ENCODE data around the gene ANXA2. TPM values are rescaled to one million over a fixed set of nuclear protein-coding genes. Genes with fewer than 3 reads are reported as not detected.

The ANXA2 gene
- total and polyA plus RNA-seq, 9 donors: 118 to 910 (median 237) TPM

DNA sequence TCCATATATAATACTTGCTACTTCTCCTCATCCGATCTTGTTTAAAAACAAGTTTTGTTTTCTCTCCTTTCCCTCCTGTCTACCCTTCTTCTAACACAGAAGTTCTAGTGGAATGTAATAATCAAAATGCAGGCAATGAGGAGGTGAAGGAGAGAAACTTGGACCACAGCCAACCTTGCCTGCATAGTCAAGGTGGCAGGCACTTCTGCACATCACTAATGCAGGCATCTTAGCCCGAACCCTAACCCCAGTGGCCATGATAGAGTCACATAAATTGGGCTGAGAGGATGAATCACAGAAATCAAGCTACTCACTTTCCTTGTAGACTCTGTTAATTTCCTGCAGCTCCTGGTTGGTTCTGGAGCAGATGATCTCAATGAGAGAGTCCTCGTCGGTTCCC is 41.0 kb downstream of the ANXA2 start:
- TF ChIP-seq EP300 (IDR thresholded peaks at IDR 0.05) (no peak), POLR2A (IDR thresholded peaks at IDR 0.05) (no peak)
- TF ChIP-seq, protein P1, sequence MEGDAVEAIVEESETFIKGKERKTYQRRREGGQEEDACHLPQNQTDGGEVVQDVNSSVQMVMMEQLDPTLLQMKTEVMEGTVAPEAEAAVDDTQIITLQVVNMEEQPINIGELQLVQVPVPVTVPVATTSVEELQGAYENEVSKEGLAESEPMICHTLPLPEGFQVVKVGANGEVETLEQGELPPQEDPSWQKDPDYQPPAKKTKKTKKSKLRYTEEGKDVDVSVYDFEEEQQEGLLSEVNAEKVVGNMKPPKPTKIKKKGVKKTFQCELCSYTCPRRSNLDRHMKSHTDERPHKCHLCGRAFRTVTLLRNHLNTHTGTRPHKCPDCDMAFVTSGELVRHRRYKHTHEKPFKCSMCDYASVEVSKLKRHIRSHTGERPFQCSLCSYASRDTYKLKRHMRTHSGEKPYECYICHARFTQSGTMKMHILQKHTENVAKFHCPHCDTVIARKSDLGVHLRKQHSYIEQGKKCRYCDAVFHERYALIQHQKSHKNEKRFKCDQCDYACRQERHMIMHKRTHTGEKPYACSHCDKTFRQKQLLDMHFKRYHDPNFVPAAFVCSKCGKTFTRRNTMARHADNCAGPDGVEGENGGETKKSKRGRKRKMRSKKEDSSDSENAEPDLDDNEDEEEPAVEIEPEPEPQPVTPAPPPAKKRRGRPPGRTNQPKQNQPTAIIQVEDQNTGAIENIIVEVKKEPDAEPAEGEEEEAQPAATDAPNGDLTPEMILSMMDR (IDR thresholded peaks at IDR 0.05): no peak
- no peak for DNase-seq
- no peak overlapping the region for H3K4me3 ChIP-seq
- no peak overlapping the region for H3K27ac ChIP-seq
- no peaks in the 10 kb centered on the region for H3K9me3 ChIP-seq
- H3K27me3 ChIP-seq: no peaks in the 10 kb centered on the region
- H3K4me1 ChIP-seq (ENCODE audit: insufficient read depth): peaks cover 2% of the 10 kb centered on the region
- H3K36me3 ChIP-seq: no peaks in the 10 kb centered on the region
- intact Hi-C loops (cut with DNase I): loop anchor here in 2 of 4 donors (10.0 kb wide), 1 partner anchor 88 kb away; no protein-coding TSS in a partner anchor
- WGBS, 3 donors: 80 to 90% (median 86%) methylated on average over 4 of the region's 4 CpGs

DNA sequence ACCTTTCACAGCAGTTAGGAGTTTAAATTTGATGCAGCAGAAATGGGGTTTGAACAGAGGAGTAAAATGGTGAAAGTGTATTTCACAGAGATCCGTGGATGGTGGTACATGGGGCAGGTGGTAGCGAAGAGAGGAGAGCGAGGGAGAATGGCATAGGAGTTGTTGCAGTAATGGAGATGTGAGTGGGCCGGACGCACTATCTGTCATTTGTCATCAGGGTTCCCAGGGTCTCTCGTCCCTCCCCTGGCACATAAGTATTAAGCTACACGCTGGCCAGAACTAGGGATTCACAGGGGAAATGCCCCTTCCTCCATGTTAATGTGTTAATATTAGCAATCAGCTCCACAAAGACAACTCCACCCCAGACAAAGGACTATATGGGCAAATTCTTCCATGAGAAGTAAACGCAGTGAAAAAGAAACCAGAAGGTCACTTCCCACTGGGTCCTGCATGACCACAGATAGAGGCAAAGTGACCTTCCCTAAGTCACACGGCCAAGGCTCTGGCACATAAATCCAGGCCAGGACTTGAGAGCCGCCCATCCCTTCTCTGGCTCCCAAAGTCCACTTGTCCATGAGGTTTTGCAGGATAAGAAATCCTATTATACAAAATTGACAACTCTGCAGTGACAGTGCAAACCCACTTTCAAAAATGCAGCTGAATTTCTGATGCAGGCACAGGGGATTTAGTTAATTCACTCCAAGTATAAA is 42.5 kb downstream of the ANXA2 start:
- no peak for DNase-seq
- 85 to 90% (median 89%) methylated on average over 10 of the region's 10 CpGs for WGBS, 3 donors
- H3K4me1 ChIP-seq (ENCODE audit: insufficient read depth): no peaks in the 10 kb centered on the region
- intact Hi-C loops (cut with DNase I): loop anchor here in 2 of 4 donors (10.0 kb wide), 1 partner anchor 89 kb away; no protein-coding TSS in a partner anchor
- H3K4me3 ChIP-seq: no peak overlapping the region
- no peak overlapping the region for H3K27ac ChIP-seq
- no peak for TF ChIP-seq EP300 (IDR thresholded peaks at IDR 0.05)
- TF ChIP-seq, protein P1 (IDR thresholded peaks at IDR 0.05): no peak
- no peak for TF ChIP-seq POLR2A (IDR thresholded peaks at IDR 0.05)
- no peaks in the 10 kb centered on the region for H3K9me3 ChIP-seq
- no peaks in the 10 kb centered on the region for H3K36me3 ChIP-seq
- H3K27me3 ChIP-seq: no peaks in the 10 kb centered on the region

DNA sequence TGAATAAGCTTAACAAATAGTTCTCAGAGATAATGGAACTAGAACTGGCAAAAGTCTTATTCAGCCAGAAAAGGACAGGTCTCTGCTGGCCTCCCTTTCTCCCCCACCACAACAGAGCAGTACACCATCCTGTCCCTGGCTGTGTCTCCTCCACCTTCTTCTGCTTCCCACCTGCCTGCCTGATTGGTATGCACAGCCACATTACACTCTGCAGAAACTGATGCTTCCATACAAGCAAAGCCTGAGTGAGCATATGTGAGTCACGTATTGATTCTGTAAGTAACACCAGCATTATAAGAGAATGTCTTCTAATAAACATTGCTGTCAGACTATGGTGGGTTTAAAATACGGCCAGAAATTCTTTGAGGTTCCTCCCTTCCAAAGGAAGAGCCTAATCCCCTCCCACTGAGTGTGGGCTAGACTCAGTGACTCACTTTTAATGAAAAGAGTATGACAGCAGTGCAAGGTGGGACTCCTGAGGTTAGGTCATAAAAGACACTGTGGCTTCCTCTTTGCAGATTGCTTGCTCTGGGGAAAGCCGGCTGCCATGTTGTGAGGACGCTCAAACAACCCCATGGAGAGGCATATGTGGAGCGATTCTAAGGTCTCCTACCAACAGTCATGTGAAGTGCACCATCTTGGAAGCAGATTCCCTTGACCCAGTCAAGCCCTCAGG is 44.4 kb downstream of the ANXA2 start:
- WGBS, 3 donors: 54 to 59% (median 55%) methylated on average over 5 of the region's 5 CpGs
- Histone ChIP-seq H3K9me3 (no peaks in the 10 kb centered on the region), H3K27me3 (no peaks in the 10 kb centered on the region), H3K4me3 (no peak overlapping the region), H3K4me1 (ENCODE audit: insufficient read depth) (no peaks in the 10 kb centered on the region), H3K36me3 (no peaks in the 10 kb centered on the region), H3K27ac (no peak overlapping the region)
- intact Hi-C loops (cut with DNase I): loop anchor here in 2 of 4 donors (10.0 kb wide), 1 partner anchor 91 kb away; no protein-coding TSS in a partner anchor
- no peak for DNase-seq
- TF ChIP-seq POLR2A (IDR thresholded peaks at IDR 0.05): no peak
- no peak for TF ChIP-seq EP300 (IDR thresholded peaks at IDR 0.05)
- TF ChIP-seq, protein P1 (IDR thresholded peaks at IDR 0.05): no peak

DNA sequence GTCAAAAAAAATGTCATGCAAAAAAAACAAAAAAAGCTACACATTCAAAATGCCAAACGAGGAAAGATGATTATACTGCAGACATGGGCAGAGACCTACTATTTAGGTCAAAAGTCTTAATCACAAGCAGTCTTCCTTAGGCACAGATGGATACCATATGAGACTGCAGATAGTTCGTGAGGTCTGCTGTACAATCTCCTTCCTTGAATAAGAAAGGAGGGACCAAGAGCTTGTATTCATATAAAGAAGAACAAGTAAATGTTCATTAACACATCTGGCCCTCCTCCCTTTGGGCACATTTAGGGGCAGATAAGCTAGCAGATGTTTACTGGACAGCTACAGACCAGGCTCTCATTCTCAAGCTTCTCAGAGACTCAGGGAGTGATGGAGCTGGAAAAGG is 45.3 kb downstream of the ANXA2 start:
- no peaks in the 10 kb centered on the region for H3K4me1 ChIP-seq (ENCODE audit: insufficient read depth)
- 64 to 72% (median 67%) methylated on average over 2 of the region's 2 CpGs for WGBS, 3 donors
- no peak overlapping the region for H3K27ac ChIP-seq
- no peaks in the 10 kb centered on the region for H3K36me3 ChIP-seq
- H3K4me3 ChIP-seq: no peak overlapping the region
- no peaks in the 10 kb centered on the region for H3K9me3 ChIP-seq
- intact Hi-C loops (cut with DNase I): loop anchor here in 2 of 4 donors (10.0 kb wide), 1 partner anchor 92 kb away; no protein-coding TSS in a partner anchor
- no peaks in the 10 kb centered on the region for H3K27me3 ChIP-seq
- TF ChIP-seq, protein P1 (IDR thresholded peaks at IDR 0.05): no peak
- TF ChIP-seq POLR2A (IDR thresholded peaks at IDR 0.05) (no peak), EP300 (IDR thresholded peaks at IDR 0.05) (no peak)
- no peak for DNase-seq

Data from ovary (tissue), 9 donors.